ENCODE measurements around the gene DNAH8. TPM values are rescaled to one million over a fixed set of nuclear protein-coding genes. Genes with fewer than 3 reads are reported as not detected.

Gene DNAH8
- total RNA-seq, 2 experiments from 2014 or later: 0.03 TPM; not detected in 1

DNA sequence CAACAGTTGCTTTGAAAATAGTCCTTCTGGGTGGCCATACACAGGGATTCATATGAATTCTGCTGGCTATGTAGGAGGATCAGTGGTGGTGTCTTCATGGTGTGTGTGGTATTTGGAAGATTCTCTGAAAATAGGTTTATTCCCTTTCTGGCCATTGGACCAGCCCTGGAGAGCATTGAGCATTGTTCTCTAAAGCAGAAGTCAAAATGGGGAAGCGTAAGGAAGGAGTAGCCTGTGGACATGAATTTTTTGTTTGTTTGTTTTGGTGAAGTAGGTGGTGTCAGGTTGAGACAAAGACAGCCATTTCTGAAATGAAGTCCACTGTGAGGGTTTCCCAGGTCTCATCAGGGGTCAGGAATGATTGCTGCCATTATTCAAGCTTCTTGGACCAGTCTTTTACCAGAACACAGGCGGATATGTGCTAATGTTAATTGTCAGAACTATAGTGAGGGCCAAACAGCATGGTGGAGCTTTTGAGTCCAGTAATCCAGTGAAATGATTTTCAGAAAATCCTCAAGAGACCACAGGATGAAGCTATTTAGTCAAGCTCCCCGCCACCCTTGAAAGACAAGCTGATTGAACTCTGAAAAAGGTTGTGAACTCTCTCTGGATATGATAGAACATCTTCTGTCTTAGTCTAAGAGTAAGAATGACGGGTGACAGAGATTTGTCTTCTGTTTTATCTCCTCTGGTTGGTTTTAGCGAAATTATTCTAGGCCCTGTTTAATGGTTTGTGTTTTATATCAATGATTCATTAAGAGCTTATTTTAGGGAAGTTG lies 60.0 kb downstream of the DNAH8 start:
- Histone ChIP-seq H3K36me3 (ENCODE audit: insufficient read depth, low read length) (no peaks in the 10 kb centered on the region), H3K4me1 (ENCODE audit: insufficient read depth, low read length) (no peaks in the 10 kb centered on the region), H3K27me3 (ENCODE audit: control insufficient read depth in 1 of 2, insufficient read depth in 2 of 2, low read length in 2 of 2) (no peaks in the 10 kb centered on the region), H3K4me3 (ENCODE audit: low read length) (no peak overlapping the region), H3K27ac (ENCODE audit: low read depth in 1 of 2, low read length in 2 of 2) (no peak overlapping the region), H3K9me3 (ENCODE audit: control insufficient read depth in 1 of 2, insufficient read depth in 1 of 2, low read length in 2 of 2) (no peaks in the 10 kb centered on the region)
- intact Hi-C loops (cut with DNase I, micrococcal nuclease): no loop called here
- no peak for ATAC-seq (ENCODE audit: poor library complexity)
- H3K27ac Mint-ChIP-seq: no peak overlapping the region
- H3K36me3 Mint-ChIP-seq (ENCODE audit: low read depth): no peaks in the 10 kb centered on the region
- H3K9me3 Mint-ChIP-seq: no peaks in the 10 kb centered on the region
- ChIA-PET POLR2A (no interaction called here), CTCF (interaction anchor here (1.4 kb wide), 1 partner anchor 22 kb away, joined by 3 read pairs; no protein-coding TSS in a partner anchor)
- H3K4me3 Mint-ChIP-seq: no peak overlapping the region
- TF ChIP-seq, protein P1, sequence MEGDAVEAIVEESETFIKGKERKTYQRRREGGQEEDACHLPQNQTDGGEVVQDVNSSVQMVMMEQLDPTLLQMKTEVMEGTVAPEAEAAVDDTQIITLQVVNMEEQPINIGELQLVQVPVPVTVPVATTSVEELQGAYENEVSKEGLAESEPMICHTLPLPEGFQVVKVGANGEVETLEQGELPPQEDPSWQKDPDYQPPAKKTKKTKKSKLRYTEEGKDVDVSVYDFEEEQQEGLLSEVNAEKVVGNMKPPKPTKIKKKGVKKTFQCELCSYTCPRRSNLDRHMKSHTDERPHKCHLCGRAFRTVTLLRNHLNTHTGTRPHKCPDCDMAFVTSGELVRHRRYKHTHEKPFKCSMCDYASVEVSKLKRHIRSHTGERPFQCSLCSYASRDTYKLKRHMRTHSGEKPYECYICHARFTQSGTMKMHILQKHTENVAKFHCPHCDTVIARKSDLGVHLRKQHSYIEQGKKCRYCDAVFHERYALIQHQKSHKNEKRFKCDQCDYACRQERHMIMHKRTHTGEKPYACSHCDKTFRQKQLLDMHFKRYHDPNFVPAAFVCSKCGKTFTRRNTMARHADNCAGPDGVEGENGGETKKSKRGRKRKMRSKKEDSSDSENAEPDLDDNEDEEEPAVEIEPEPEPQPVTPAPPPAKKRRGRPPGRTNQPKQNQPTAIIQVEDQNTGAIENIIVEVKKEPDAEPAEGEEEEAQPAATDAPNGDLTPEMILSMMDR (IDR thresholded peaks at IDR 0.05): no peak
- peaks cover 34% of the 10 kb centered on the region for H3K27me3 Mint-ChIP-seq
- no peaks in the 10 kb centered on the region for H3K4me1 Mint-ChIP-seq (ENCODE audit: low read depth)
- DNase-seq: peak in 2 of 14 experiments; percentile 5 to 8

DNA sequence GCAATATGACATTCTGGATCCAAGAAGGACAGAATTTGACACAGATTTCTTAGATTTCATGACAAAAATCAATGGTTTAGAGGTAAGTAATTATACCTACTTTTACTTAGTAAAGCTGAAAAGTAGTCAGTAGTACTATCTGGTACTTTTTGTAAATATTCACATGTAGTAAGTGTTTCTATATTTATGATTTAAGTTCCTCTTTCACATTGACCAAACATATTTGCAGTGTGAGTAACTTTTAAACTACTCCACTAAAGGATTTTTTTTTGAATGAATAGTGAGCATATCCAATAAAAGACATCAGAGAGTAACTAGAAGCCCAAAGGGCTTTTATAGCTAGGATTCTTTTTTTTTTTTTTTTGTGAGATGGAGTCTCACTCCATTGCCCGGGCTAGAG lies 60.8 kb downstream of the DNAH8 start:
- H3K27ac ChIP-seq (ENCODE audit: low read depth in 1 of 2, low read length in 2 of 2): no peak overlapping the region
- H3K27me3 ChIP-seq (ENCODE audit: control insufficient read depth in 1 of 2, insufficient read depth in 2 of 2, low read length in 2 of 2): no peaks in the 10 kb centered on the region
- CTCF ChIA-PET: interaction anchor here (1.4 kb wide), 1 partner anchor 22 kb away, joined by 3 read pairs; no protein-coding TSS in a partner anchor
- Mint-ChIP-seq H3K9me3 (no peaks in the 10 kb centered on the region), H3K27ac (no peak overlapping the region), H3K36me3 (ENCODE audit: low read depth) (no peaks in the 10 kb centered on the region), H3K4me3 (no peak overlapping the region), H3K4me1 (ENCODE audit: low read depth) (no peaks in the 10 kb centered on the region), H3K27me3 (peaks cover 42% of the 10 kb centered on the region)
- no peak for DNase-seq
- TF ChIP-seq, protein P1 (IDR thresholded peaks at IDR 0.05): no peak
- no peaks in the 10 kb centered on the region for H3K4me1 ChIP-seq (ENCODE audit: insufficient read depth, low read length)
- POLR2A ChIA-PET: no interaction called here
- H3K9me3 ChIP-seq (ENCODE audit: control insufficient read depth in 1 of 2, insufficient read depth in 1 of 2, low read length in 2 of 2): no peaks in the 10 kb centered on the region
- ATAC-seq (ENCODE audit: poor library complexity): no peak
- no peak overlapping the region for H3K4me3 ChIP-seq (ENCODE audit: low read length)
- intact Hi-C loops (cut with DNase I, micrococcal nuclease): no loop called here
- no peaks in the 10 kb centered on the region for H3K36me3 ChIP-seq (ENCODE audit: insufficient read depth, low read length)

DNA sequence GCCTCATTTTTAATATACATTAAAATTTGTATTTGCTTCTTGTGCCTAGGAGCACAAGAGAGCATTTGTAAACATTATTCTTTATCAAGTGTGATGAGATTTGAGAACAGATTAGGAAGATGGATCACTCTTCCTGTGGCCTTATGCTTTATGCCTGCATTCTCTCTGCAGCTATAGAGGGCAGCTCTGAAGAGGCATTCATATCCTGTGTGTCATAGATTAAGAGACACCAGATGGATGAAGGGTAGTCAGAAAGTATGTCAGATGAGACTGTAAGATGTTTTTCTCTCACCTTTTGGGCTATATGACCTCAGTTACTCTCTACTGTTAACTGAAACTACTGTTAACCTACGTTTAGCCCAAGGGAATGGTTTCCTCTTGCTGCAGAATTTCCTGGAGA lies 61.4 kb downstream of the DNAH8 start:
- no peaks in the 10 kb centered on the region for H3K4me1 Mint-ChIP-seq (ENCODE audit: low read depth)
- Histone ChIP-seq H3K4me1 (ENCODE audit: insufficient read depth, low read length) (no peaks in the 10 kb centered on the region), H3K4me3 (ENCODE audit: low read length) (no peak overlapping the region), H3K27me3 (ENCODE audit: control insufficient read depth in 1 of 2, insufficient read depth in 2 of 2, low read length in 2 of 2) (no peaks in the 10 kb centered on the region), H3K27ac (ENCODE audit: low read depth in 1 of 2, low read length in 2 of 2) (no peak overlapping the region), H3K36me3 (ENCODE audit: insufficient read depth, low read length) (no peaks in the 10 kb centered on the region), H3K9me3 (ENCODE audit: control insufficient read depth in 1 of 2, insufficient read depth in 1 of 2, low read length in 2 of 2) (no peaks in the 10 kb centered on the region)
- no peak overlapping the region for H3K4me3 Mint-ChIP-seq
- no peak overlapping the region for H3K27ac Mint-ChIP-seq
- intact Hi-C loops (cut with DNase I, micrococcal nuclease): no loop called here
- peaks cover 43% of the 10 kb centered on the region for H3K27me3 Mint-ChIP-seq
- DNase-seq (no peak), ATAC-seq (ENCODE audit: poor library complexity) (no peak)
- POLR2A ChIA-PET: no interaction called here
- TF ChIP-seq, protein P1 (IDR thresholded peaks at IDR 0.05): no peak
- CTCF ChIA-PET: no interaction called here
- H3K9me3 Mint-ChIP-seq: no peaks in the 10 kb centered on the region
- no peaks in the 10 kb centered on the region for H3K36me3 Mint-ChIP-seq (ENCODE audit: low read depth)

Data from CD4-positive, alpha-beta T cell (primary cell).